ENCODE results near the gene DLGAP1. TPM values are rescaled to one million over a fixed set of nuclear protein-coding genes. Genes with fewer than 3 reads are reported as not detected.

The DLGAP1 gene
- total and polyA plus RNA-seq, 2 experiments from 2014 or later: 17.0 to 48.5 TPM

GRCh38 chr18:4369705-4370104 is 85.4 kb downstream of the DLGAP1 start:
- H3K4me2 ChIP-seq: no peak overlapping the region
- H3K9me3 Mint-ChIP-seq: peaks cover 3% of the 10 kb centered on the region
- peak overlapping the region; percentile 35; the same call in 1 of the 2 replicates for H3K27ac Mint-ChIP-seq
- DNase-seq (ENCODE audit: low spot score) (no peak), ATAC-seq (peak; percentile 33; the same call in 2 of the 3 replicates)
- no peak overlapping the region for H2AFZ ChIP-seq
- H3K9me2 ChIP-seq (ENCODE audit: insufficient read depth): no peaks in the 10 kb centered on the region
- no peaks in the 10 kb centered on the region for H3K27me3 Mint-ChIP-seq (ENCODE audit: insufficient read depth, low read depth, poor library complexity)
- peaks cover 6% of the 10 kb centered on the region for H3K36me3 Mint-ChIP-seq (ENCODE audit: low read depth)
- H3K4me1 ChIP-seq (ENCODE audit: insufficient read depth): no peaks in the 10 kb centered on the region
- no peak overlapping the region for H3K4me3 Mint-ChIP-seq
- no peak overlapping the region for H3K27ac ChIP-seq (ENCODE audit: low read depth)
- no peak overlapping the region for H3K4me3 ChIP-seq
- no peaks in the 10 kb centered on the region for H3K36me3 ChIP-seq (ENCODE audit: insufficient read depth)
- H4K20me1 ChIP-seq (replicated peaks; ENCODE audit: insufficient read depth): no peaks in the 10 kb centered on the region
- no peaks in the 10 kb centered on the region for H3F3A ChIP-seq (replicated peaks; ENCODE audit: low read depth)
- peaks cover 18% of the 10 kb centered on the region for H3K4me1 Mint-ChIP-seq
- no peaks in the 10 kb centered on the region for H3K27me3 ChIP-seq (ENCODE audit: insufficient read depth)
- TF ChIP-seq POLR2AphosphoS5 (IDR thresholded peaks at IDR 0.05; ENCODE audit: low read depth): no peak
- no peak for TF ChIP-seq EZH2phosphoT487 (IDR thresholded peaks at IDR 0.05; ENCODE audit: unreplicated experiment)
- TF ChIP-seq EZH2 (IDR thresholded peaks at IDR 0.05; ENCODE audit: low read depth, unreplicated experiment): no peak
- TF ChIP-seq, protein P1, sequence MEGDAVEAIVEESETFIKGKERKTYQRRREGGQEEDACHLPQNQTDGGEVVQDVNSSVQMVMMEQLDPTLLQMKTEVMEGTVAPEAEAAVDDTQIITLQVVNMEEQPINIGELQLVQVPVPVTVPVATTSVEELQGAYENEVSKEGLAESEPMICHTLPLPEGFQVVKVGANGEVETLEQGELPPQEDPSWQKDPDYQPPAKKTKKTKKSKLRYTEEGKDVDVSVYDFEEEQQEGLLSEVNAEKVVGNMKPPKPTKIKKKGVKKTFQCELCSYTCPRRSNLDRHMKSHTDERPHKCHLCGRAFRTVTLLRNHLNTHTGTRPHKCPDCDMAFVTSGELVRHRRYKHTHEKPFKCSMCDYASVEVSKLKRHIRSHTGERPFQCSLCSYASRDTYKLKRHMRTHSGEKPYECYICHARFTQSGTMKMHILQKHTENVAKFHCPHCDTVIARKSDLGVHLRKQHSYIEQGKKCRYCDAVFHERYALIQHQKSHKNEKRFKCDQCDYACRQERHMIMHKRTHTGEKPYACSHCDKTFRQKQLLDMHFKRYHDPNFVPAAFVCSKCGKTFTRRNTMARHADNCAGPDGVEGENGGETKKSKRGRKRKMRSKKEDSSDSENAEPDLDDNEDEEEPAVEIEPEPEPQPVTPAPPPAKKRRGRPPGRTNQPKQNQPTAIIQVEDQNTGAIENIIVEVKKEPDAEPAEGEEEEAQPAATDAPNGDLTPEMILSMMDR (conservative IDR thresholded peaks at IDR 0.05; ENCODE audit: low read depth in 2 of 2): no peak
- TF ChIP-seq CREB1 (CRISPR knock-in tag; IDR thresholded peaks at IDR 0.05; ENCODE audit: low read depth): no peak
- TF ChIP-seq NANOG (IDR thresholded peaks at IDR 0.05; ENCODE audit: borderline replicate concordance): no peak
- no peak for TF ChIP-seq JUNB (IDR thresholded peaks at IDR 0.05; ENCODE audit: unreplicated experiment)
- TF ChIP-seq, protein P2, sequence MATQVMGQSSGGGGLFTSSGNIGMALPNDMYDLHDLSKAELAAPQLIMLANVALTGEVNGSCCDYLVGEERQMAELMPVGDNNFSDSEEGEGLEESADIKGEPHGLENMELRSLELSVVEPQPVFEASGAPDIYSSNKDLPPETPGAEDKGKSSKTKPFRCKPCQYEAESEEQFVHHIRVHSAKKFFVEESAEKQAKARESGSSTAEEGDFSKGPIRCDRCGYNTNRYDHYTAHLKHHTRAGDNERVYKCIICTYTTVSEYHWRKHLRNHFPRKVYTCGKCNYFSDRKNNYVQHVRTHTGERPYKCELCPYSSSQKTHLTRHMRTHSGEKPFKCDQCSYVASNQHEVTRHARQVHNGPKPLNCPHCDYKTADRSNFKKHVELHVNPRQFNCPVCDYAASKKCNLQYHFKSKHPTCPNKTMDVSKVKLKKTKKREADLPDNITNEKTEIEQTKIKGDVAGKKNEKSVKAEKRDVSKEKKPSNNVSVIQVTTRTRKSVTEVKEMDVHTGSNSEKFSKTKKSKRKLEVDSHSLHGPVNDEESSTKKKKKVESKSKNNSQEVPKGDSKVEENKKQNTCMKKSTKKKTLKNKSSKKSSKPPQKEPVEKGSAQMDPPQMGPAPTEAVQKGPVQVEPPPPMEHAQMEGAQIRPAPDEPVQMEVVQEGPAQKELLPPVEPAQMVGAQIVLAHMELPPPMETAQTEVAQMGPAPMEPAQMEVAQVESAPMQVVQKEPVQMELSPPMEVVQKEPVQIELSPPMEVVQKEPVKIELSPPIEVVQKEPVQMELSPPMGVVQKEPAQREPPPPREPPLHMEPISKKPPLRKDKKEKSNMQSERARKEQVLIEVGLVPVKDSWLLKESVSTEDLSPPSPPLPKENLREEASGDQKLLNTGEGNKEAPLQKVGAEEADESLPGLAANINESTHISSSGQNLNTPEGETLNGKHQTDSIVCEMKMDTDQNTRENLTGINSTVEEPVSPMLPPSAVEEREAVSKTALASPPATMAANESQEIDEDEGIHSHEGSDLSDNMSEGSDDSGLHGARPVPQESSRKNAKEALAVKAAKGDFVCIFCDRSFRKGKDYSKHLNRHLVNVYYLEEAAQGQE (IDR thresholded peaks at IDR 0.05; ENCODE audit: unreplicated experiment): no peak
- TF ChIP-seq ZNF114 (CRISPR knock-in tag; IDR thresholded peaks at IDR 0.05): no peak
- TF ChIP-seq, protein P3, sequence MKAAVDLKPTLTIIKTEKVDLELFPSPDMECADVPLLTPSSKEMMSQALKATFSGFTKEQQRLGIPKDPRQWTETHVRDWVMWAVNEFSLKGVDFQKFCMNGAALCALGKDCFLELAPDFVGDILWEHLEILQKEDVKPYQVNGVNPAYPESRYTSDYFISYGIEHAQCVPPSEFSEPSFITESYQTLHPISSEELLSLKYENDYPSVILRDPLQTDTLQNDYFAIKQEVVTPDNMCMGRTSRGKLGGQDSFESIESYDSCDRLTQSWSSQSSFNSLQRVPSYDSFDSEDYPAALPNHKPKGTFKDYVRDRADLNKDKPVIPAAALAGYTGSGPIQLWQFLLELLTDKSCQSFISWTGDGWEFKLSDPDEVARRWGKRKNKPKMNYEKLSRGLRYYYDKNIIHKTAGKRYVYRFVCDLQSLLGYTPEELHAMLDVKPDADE (IDR thresholded peaks at IDR 0.05): no peak
- no peak for TF ChIP-seq ZNF331 (CRISPR knock-in tag; IDR thresholded peaks at IDR 0.05; ENCODE audit: low read depth)
- no peak for TF ChIP-seq STAT1 (IDR thresholded peaks at IDR 0.05; ENCODE audit: unreplicated experiment)
- TF ChIP-seq, protein P4, sequence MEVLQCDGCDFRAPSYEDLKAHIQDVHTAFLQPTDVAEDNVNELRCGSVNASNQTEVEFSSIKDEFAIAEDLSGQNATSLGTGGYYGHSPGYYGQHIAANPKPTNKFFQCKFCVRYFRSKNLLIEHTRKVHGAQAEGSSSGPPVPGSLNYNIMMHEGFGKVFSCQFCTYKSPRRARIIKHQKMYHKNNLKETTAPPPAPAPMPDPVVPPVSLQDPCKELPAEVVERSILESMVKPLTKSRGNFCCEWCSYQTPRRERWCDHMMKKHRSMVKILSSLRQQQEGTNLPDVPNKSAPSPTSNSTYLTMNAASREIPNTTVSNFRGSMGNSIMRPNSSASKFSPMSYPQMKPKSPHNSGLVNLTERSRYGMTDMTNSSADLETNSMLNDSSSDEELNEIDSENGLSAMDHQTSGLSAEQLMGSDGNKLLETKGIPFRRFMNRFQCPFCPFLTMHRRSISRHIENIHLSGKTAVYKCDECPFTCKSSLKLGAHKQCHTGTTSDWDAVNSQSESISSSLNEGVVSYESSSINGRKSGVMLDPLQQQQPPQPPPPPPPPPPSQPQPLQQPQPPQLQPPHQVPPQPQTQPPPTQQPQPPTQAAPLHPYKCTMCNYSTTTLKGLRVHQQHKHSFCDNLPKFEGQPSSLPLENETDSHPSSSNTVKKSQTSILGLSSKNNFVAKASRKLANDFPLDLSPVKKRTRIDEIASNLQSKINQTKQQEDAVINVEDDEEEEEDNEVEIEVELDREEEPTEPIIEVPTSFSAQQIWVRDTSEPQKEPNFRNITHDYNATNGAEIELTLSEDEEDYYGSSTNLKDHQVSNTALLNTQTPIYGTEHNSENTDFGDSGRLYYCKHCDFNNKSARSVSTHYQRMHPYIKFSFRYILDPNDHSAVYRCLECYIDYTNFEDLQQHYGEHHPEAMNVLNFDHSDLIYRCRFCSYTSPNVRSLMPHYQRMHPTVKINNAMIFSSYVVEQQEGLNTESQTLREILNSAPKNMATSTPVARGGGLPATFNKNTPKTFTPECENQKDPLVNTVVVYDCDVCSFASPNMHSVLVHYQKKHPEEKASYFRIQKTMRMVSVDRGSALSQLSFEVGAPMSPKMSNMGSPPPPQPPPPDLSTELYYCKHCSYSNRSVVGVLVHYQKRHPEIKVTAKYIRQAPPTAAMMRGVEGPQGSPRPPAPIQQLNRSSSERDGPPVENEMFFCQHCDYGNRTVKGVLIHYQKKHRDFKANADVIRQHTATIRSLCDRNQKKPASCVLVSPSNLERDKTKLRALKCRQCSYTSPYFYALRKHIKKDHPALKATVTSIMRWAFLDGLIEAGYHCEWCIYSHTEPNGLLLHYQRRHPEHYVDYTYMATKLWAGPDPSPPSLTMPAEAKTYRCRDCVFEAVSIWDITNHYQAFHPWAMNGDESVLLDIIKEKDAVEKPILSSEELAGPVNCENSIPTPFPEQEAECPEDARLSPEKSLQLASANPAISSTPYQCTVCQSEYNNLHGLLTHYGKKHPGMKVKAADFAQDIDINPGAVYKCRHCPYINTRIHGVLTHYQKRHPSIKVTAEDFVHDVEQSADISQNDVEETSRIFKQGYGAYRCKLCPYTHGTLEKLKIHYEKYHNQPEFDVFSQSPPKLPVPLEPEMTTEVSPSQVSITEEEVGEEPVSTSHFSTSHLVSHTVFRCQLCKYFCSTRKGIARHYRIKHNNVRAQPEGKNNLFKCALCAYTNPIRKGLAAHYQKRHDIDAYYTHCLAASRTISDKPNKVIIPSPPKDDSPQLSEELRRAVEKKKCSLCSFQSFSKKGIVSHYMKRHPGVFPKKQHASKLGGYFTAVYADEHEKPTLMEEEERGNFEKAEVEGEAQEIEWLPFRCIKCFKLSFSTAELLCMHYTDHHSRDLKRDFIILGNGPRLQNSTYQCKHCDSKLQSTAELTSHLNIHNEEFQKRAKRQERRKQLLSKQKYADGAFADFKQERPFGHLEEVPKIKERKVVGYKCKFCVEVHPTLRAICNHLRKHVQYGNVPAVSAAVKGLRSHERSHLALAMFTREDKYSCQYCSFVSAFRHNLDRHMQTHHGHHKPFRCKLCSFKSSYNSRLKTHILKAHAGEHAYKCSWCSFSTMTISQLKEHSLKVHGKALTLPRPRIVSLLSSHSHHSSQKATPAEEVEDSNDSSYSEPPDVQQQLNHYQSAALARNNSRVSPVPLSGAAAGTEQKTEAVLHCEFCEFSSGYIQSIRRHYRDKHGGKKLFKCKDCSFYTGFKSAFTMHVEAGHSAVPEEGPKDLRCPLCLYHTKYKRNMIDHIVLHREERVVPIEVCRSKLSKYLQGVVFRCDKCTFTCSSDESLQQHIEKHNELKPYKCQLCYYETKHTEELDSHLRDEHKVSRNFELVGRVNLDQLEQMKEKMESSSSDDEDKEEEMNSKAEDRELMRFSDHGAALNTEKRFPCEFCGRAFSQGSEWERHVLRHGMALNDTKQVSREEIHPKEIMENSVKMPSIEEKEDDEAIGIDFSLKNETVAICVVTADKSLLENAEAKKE (CRISPR knock-in tag; IDR thresholded peaks at IDR 0.05): no peak
- peaks cover 7% of the 10 kb centered on the region; the same call in 1 of the 2 replicates for H3K79me2 ChIP-seq (replicated peaks; ENCODE audit: insufficient read depth)

Data from GM23338 (cell line).